ENCODE results near the gene DSCAM. TPM values are rescaled to one million over a fixed set of nuclear protein-coding genes. Genes with fewer than 3 reads are reported as not detected.

The DSCAM gene
- total RNA-seq, 4 donors from 2014 or later: 0.19 TPM; not detected in 3

- Histone ChIP-seq H3K4me1 (no peaks in the 10 kb centered on the region), H3K27ac (no peak overlapping the region), H3K27me3 (no peaks in the 10 kb centered on the region), H3K4me3 (no peak overlapping the region), H3K9me3 (no peaks in the 10 kb centered on the region), H3K36me3 (no peaks in the 10 kb centered on the region)
- TF ChIP-seq POLR2A (IDR thresholded peaks at IDR 0.05) (no peak), CTCF (IDR thresholded peaks at IDR 0.05) (no peak)
- no peak for DNase-seq
Observed at GRCh38 chr21:40015818-40016217, 831.1 kb downstream of the DSCAM start.

GRCh38 chr21:40014394-40014793 lies 832.6 kb downstream of the DSCAM start:
- DNase-seq: no peak
- TF ChIP-seq POLR2A (IDR thresholded peaks at IDR 0.05): no peak
- H3K36me3 ChIP-seq: no peaks in the 10 kb centered on the region

GRCh38 chr21:40013001-40013735 lies 833.8 kb downstream of the DSCAM start:
- DNase-seq: no peak
- Histone ChIP-seq H3K27ac (no peak overlapping the region), H3K27me3 (no peaks in the 10 kb centered on the region), H3K4me3 (no peak overlapping the region), H3K36me3 (no peaks in the 10 kb centered on the region), H3K9me3 (no peaks in the 10 kb centered on the region), H3K4me1 (no peaks in the 10 kb centered on the region)
- TF ChIP-seq POLR2A (IDR thresholded peaks at IDR 0.05) (no peak), CTCF (IDR thresholded peaks at IDR 0.05) (no peak)

More at GRCh38 chr21:40014394-40014793, 832.6 kb downstream of the DSCAM start:
- Histone ChIP-seq H3K9me3 (no peaks in the 10 kb centered on the region), H3K4me1 (no peaks in the 10 kb centered on the region), H3K27ac (no peak overlapping the region), H3K27me3 (no peaks in the 10 kb centered on the region), H3K4me3 (no peak overlapping the region)

- TF ChIP-seq CTCF (IDR thresholded peaks at IDR 0.05) (no peak), POLR2A (IDR thresholded peaks at IDR 0.05) (no peak)
- no peaks in the 10 kb centered on the region for H3K36me3 ChIP-seq
- H3K9me3 ChIP-seq: no peaks in the 10 kb centered on the region
- no peak overlapping the region for H3K4me3 ChIP-seq
- no peaks in the 10 kb centered on the region for H3K4me1 ChIP-seq
- DNase-seq: no peak
- H3K27ac ChIP-seq: no peak overlapping the region
- no peaks in the 10 kb centered on the region for H3K27me3 ChIP-seq
Observed at GRCh38 chr21:40011371-40011770, 835.6 kb downstream of the DSCAM start.

- no peaks in the 10 kb centered on the region for H3K27me3 ChIP-seq
- H3K4me1 ChIP-seq: no peaks in the 10 kb centered on the region
- H3K27ac ChIP-seq: no peak overlapping the region
- no peak for DNase-seq
- H3K9me3 ChIP-seq: no peaks in the 10 kb centered on the region
- TF ChIP-seq POLR2A (IDR thresholded peaks at IDR 0.05): no peak
- TF ChIP-seq CTCF (IDR thresholded peaks at IDR 0.05): no peak
- H3K36me3 ChIP-seq: no peaks in the 10 kb centered on the region
- no peak overlapping the region for H3K4me3 ChIP-seq
Observed at GRCh38 chr21:40002978-40003377, 844.0 kb downstream of the DSCAM start.

GRCh38 chr21:39984286-39984991 lies 862.5 kb downstream of the DSCAM start:
- Histone ChIP-seq H3K4me1 (no peaks in the 10 kb centered on the region), H3K9me3 (no peaks in the 10 kb centered on the region), H3K36me3 (no peaks in the 10 kb centered on the region), H3K27ac (no peak overlapping the region), H3K27me3 (no peaks in the 10 kb centered on the region), H3K4me3 (no peak overlapping the region)
- TF ChIP-seq POLR2A (IDR thresholded peaks at IDR 0.05) (no peak), CTCF (IDR thresholded peaks at IDR 0.05) (no peak)
- DNase-seq: no peak

Measured in Peyer's patch (tissue), 4 donors.